Spleen (tissue), 11 donors: ENCODE data around the gene PPARA. TPM values are rescaled to one million over a fixed set of nuclear protein-coding genes. Genes with fewer than 3 reads are reported as not detected.

ENCODE experiments used
- DNase-seq: peaks from one replicate; pipeline ENCODE4 v3.0.0-alpha.2; 2020
- H3K27ac ChIP-seq, 8 donors: fragments of 200-600 bp; sonication (generic) in 7 of 8; 1 replicate in 4 of 8; 2 replicates in 4 of 8; pipeline versions ENCODE4 v1.5.0 to v1.8.0; 2016 to 2021; ENCODE audit warnings: inconsistent platforms in 4 of 8, mild to moderate bottlenecking in 4 of 8, moderate library complexity in 1 of 8
- H3K27me3 ChIP-seq, 7 donors: fragments of 200-600 bp; sonication (generic) in 6 of 7; replicated peaks in 1 of 7; 1 replicate in 4 of 7; 2 replicates in 3 of 7; pipeline versions ENCODE4 v1.5.0 to v1.8.0; 2016 to 2021; ENCODE audit warnings: inconsistent platforms in 3 of 7, mild to moderate bottlenecking in 1 of 7
- H3K36me3 ChIP-seq, 6 donors: fragments of 200-600 bp; sonication (generic) in 5 of 6; 1 replicate in 4 of 6; 2 replicates in 2 of 6; pipeline versions ENCODE4 v1.5.0 to v1.8.0; 2016 to 2021; ENCODE audit warnings: inconsistent platforms in 2 of 6
- H3K4me1 ChIP-seq, 6 donors: fragments of 200-600 bp; sonication (generic) in 5 of 6; 1 replicate in 3 of 6; 2 replicates in 3 of 6; pipeline versions ENCODE4 v1.5.0 to v1.8.0; 2016 to 2021; ENCODE audit warnings: inconsistent platforms in 3 of 6
- H3K4me3 ChIP-seq, 8 donors: fragments of 200-600 bp; sonication (generic) in 7 of 8; 1 replicate in 4 of 8; 2 replicates in 4 of 8; pipeline versions ENCODE4 v1.5.0 to v1.8.0; 2016 to 2021; ENCODE audit warnings: inconsistent platforms in 4 of 8, mild to moderate bottlenecking in 4 of 8, moderate library complexity in 2 of 8
- H3K9me3 ChIP-seq, 8 donors: fragments of 200-600 bp; sonication (generic) in 7 of 8; 1 replicate in 4 of 8; 2 replicates in 4 of 8; pipeline versions ENCODE4 v1.5.0 to v1.8.0; 2016 to 2021; ENCODE audit warnings: inconsistent platforms in 4 of 8
- POLR2A ChIP-seq, 3 donors: fragments of 450-650 bp; IDR thresholded peaks; one replicate each; pipeline ENCODE4 v1.5.1; 2017; ENCODE audit warnings: antibody characterized with exemption in 3 of 3, mild to moderate bottlenecking in 1 of 3
- POLR2AphosphoS5 ChIP-seq, 3 donors: sonication (generic); formaldehyde crosslinking; IDR thresholded peaks; one replicate each; pipeline ENCODE4 v1.5.1; 2017; ENCODE audit warnings: antibody characterized with exemption in 3 of 3
- WGBS, 5 donors: extraction: QIAGEN DNeasy Blood & Tissue Kit in 3 of 5; methylation state at CpG; one replicate each; pipeline versions ENCODE4 v1.1.5 to v1.1.7; 2013 to 2018; 5-methylcytosine and 5-hydroxymethylcytosine counted together
- intact Hi-C: fragments of 100-400 bp; cut with DNase I; formaldehyde crosslinking; loops from one replicate; pipeline ENCODE4 v1.15.0; 2023; ENCODE audit warnings: low total_unique reads
- polyA plus RNA-seq, 3 donors: library from polyadenylated mRNA; stranded (reverse); fragments of 200-250 nt; gene quantifications; one replicate each; pipeline ENCODE4 v1.2.1, GENCODE V29; 2013
- total RNA-seq, 7 donors: library from RNA; depleted of rRNA in 3 of 7; stranded (reverse); fragments of >200 nt in 3 of 7; fragmentation: NEBNext Ultra II Directional in 4 of 7; extraction: Animal tissue kit (Norgen Biotek cat#: 25700) in 4 of 7; gene quantifications; one replicate each; pipeline versions ENCODE4 v1.1.0 to v1.2.1, GENCODE V29; 2016 to 2021
- TF ChIP-seq, protein P1 (sequence below), 11 experiments: fragments of 200-600 bp in 7 of 11; fragments of 450-650 bp in 4 of 11; sonication (generic) in 4 of 11; IDR thresholded peaks in 8 of 11; conservative IDR thresholded peaks in 3 of 11; 1 replicate in 7 of 11; 2 replicates in 4 of 11; pipeline versions ENCODE4 v1.4.0 to v1.8.0; 2016 to 2021; ENCODE audit warnings: antibody characterized with exemption in 11 of 11, inconsistent platforms in 4 of 11, mild to moderate bottlenecking in 1 of 11
- donor health status: healthy with polysubstance abuse.
- donor health status: DM: no; HTN: no; CAD: no; lungs with moderate emphysema.
- donor health status: DM: no; HTN: no; CAD: no.
- donor health status: Bipolar disorder and iron deficiency.
- donor health status: healthy.
- donor health status: DM: no; HTN: no; CAD: no.
- donor health status: DM: yes; HTN: yes; CAD: no.

PPARA gene
- total and polyA plus RNA-seq, 10 donors, result 2.0 to 40.9 (median 22.6) TPM

DNA sequence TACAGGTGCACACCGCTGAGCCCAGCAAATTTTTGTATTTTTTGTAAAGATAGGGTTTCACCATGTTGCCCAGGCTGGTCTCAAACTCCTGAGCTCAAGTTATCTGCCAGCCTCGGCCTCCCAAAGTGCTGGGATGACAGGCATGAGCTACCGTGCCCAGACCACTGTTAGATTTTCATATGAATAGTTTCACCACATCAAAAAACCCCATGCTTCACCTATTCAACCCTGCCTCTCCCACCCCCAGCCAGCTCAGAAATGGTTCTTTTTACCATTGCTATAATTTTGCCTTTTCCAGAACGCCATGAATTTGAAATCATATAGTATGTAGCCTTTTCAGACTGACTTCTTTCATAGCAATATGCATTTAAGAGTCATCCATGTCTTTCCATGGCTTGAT, 61.9 kb downstream of the PPARA start:
- intact Hi-C loops, result no loop called here
- Histone ChIP-seq H3K27ac (no peak overlapping the region), H3K9me3 (peaks cover 4 to 25% (median 18%) of the 10 kb centered on the region in 8 donors), H3K27me3 (no peaks in the 10 kb centered on the region), H3K4me1 (no peaks in the 10 kb centered on the region), H3K4me3 (no peak overlapping the region), H3K36me3 (peaks cover 0 to 93% (median 38%) of the 10 kb centered on the region in 6 donors)
- WGBS, 5 donors, result 71 to 88% (median 81%) methylated on average over 4 of the region's 4 CpGs
- TF ChIP-seq POLR2AphosphoS5 (IDR thresholded peaks at IDR 0.05) (no peak), POLR2A (IDR thresholded peaks at IDR 0.05) (no peak)
- TF ChIP-seq, protein P1, sequence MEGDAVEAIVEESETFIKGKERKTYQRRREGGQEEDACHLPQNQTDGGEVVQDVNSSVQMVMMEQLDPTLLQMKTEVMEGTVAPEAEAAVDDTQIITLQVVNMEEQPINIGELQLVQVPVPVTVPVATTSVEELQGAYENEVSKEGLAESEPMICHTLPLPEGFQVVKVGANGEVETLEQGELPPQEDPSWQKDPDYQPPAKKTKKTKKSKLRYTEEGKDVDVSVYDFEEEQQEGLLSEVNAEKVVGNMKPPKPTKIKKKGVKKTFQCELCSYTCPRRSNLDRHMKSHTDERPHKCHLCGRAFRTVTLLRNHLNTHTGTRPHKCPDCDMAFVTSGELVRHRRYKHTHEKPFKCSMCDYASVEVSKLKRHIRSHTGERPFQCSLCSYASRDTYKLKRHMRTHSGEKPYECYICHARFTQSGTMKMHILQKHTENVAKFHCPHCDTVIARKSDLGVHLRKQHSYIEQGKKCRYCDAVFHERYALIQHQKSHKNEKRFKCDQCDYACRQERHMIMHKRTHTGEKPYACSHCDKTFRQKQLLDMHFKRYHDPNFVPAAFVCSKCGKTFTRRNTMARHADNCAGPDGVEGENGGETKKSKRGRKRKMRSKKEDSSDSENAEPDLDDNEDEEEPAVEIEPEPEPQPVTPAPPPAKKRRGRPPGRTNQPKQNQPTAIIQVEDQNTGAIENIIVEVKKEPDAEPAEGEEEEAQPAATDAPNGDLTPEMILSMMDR (IDR thresholded peaks at IDR 0.05 in 8 of 11, conservative IDR thresholded peaks at IDR 0.05 in 3 of 11), result no peak
- DNase-seq, result no peak

DNA sequence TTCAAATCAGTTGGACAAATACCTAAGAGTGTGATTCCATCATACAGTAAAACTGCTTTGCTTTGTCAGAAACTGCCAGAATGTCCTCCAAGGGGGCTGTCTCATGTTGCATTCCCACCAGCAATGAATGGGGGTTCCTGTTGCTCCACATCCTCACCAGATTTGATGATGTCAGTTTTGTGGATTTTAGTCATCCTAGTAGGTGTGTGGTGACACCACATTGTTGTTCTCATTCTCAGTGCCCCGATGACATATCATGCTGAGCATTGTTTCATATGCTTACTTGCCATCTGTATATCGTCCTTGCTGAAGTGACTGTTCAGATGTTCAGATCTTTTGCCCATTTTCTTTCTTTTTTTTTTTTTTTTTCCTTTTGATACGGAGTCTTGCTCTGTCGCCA, 62.7 kb downstream of the PPARA start:
- Histone ChIP-seq H3K27ac (no peak overlapping the region), H3K27me3 (no peaks in the 10 kb centered on the region), H3K36me3 (peaks cover 0 to 96% (median 43%) of the 10 kb centered on the region in 6 donors), H3K9me3 (peaks cover 4 to 22% (median 18%) of the 10 kb centered on the region in 8 donors), H3K4me3 (no peak overlapping the region), H3K4me1 (no peaks in the 10 kb centered on the region)
- intact Hi-C loops, result no loop called here
- TF ChIP-seq POLR2AphosphoS5 (IDR thresholded peaks at IDR 0.05), result no peak
- TF ChIP-seq, protein P1 (IDR thresholded peaks at IDR 0.05 in 8 of 11, conservative IDR thresholded peaks at IDR 0.05 in 3 of 11), result no peak
- TF ChIP-seq POLR2A (IDR thresholded peaks at IDR 0.05), result no peak
- 91 to 97% (median 95%) methylated on average over 4 of the region's 4 CpGs for WGBS, 5 donors
- DNase-seq, result no peak

DNA sequence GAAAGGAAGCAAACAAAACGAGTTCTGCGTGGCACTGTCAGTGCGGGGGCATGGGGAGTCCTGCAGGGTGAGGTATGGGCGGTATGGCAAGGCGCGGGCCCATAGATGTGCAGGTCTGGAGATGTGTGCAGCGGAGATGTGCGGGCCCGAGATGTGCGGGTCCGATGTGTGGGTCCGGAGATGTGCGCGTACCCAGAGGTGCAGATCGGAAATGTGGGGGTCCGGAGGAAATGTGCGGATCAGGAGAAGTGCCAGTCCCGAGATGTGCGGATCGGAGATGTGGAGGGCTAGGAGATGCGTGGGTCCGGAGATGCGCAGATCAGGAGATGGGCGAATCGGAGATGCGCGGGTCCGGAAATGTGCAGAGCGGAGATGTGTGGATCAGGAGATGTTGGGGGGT, 63.8 kb downstream of the PPARA start:
- H3K36me3 ChIP-seq, result peaks cover 0 to 96% (median 49%) of the 10 kb centered on the region in 6 donors
- DNase-seq, result no peak
- 97 to 98% (median 97%) methylated on average over 29 of the region's 29 CpGs for WGBS, 5 donors
- H3K4me1 ChIP-seq, result no peaks in the 10 kb centered on the region
- H3K27me3 ChIP-seq, result no peaks in the 10 kb centered on the region
- no peak overlapping the region for H3K4me3 ChIP-seq
- H3K27ac ChIP-seq, result no peak overlapping the region
- peaks cover 2 to 11% (median 8%) of the 10 kb centered on the region in 8 donors for H3K9me3 ChIP-seq
- intact Hi-C loops, result no loop called here
- TF ChIP-seq, protein P1 (IDR thresholded peaks at IDR 0.05 in 8 of 11, conservative IDR thresholded peaks at IDR 0.05 in 3 of 11), result no peak
- no peak for TF ChIP-seq POLR2A (IDR thresholded peaks at IDR 0.05)
- no peak for TF ChIP-seq POLR2AphosphoS5 (IDR thresholded peaks at IDR 0.05)

DNA sequence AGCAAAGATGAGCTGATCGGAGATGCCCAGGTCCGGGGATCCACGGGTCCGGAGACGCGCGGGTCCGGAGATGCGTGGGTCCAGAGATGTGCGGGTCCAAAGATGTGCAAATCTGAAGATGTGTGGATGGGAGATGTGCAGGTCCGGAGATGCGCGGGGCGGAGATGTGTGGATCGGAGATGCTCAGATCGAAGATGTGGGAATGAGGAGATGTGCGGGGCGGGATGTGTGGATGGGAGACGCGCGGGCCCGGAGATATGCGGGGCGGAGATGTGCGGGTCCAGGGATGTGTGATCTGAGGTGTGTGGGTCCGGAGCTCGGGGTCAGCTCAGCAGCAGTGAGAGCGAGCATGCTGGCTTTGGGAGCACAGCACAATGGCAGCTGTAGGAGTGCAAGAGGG, 64.3 kb downstream of the PPARA start:
- H3K4me1 ChIP-seq, result peaks cover 0 to 2% (median 0%) of the 10 kb centered on the region in 6 donors
- no peak for TF ChIP-seq POLR2AphosphoS5 (IDR thresholded peaks at IDR 0.05)
- no peak for TF ChIP-seq POLR2A (IDR thresholded peaks at IDR 0.05)
- TF ChIP-seq, protein P1 (IDR thresholded peaks at IDR 0.05 in 8 of 11, conservative IDR thresholded peaks at IDR 0.05 in 3 of 11), result no peak
- H3K4me3 ChIP-seq, result no peak overlapping the region
- no peaks in the 10 kb centered on the region for H3K27me3 ChIP-seq
- H3K9me3 ChIP-seq, result peaks cover 0 to 6% (median 4%) of the 10 kb centered on the region in 8 donors
- WGBS, 5 donors, result 96 to 98% (median 97%) methylated on average over 28 of the region's 28 CpGs
- DNase-seq, result no peak
- H3K27ac ChIP-seq, result no peak overlapping the region
- intact Hi-C loops, result no loop called here
- H3K36me3 ChIP-seq, result peaks cover 0 to 96% (median 49%) of the 10 kb centered on the region in 6 donors
